ENCODE data around the gene GDF2.

GRCh38 chr10:47279276-47279675 is 43.0 kb upstream of the GDF2 start:
- TF ChIP-seq, protein P1, sequence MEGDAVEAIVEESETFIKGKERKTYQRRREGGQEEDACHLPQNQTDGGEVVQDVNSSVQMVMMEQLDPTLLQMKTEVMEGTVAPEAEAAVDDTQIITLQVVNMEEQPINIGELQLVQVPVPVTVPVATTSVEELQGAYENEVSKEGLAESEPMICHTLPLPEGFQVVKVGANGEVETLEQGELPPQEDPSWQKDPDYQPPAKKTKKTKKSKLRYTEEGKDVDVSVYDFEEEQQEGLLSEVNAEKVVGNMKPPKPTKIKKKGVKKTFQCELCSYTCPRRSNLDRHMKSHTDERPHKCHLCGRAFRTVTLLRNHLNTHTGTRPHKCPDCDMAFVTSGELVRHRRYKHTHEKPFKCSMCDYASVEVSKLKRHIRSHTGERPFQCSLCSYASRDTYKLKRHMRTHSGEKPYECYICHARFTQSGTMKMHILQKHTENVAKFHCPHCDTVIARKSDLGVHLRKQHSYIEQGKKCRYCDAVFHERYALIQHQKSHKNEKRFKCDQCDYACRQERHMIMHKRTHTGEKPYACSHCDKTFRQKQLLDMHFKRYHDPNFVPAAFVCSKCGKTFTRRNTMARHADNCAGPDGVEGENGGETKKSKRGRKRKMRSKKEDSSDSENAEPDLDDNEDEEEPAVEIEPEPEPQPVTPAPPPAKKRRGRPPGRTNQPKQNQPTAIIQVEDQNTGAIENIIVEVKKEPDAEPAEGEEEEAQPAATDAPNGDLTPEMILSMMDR (IDR thresholded peaks at IDR 0.05; ENCODE audit: poor library complexity): no peak
- no peak for TF ChIP-seq EZH2 (IDR thresholded peaks at IDR 0.05; ENCODE audit: borderline replicate concordance)
- no peak for TF ChIP-seq EZH2phosphoT487 (IDR thresholded peaks at IDR 0.05; ENCODE audit: low read depth, severe bottlenecking, unreplicated experiment)
